Measurements from ENCODE around the gene CD101.

Gene CD101

DNA sequence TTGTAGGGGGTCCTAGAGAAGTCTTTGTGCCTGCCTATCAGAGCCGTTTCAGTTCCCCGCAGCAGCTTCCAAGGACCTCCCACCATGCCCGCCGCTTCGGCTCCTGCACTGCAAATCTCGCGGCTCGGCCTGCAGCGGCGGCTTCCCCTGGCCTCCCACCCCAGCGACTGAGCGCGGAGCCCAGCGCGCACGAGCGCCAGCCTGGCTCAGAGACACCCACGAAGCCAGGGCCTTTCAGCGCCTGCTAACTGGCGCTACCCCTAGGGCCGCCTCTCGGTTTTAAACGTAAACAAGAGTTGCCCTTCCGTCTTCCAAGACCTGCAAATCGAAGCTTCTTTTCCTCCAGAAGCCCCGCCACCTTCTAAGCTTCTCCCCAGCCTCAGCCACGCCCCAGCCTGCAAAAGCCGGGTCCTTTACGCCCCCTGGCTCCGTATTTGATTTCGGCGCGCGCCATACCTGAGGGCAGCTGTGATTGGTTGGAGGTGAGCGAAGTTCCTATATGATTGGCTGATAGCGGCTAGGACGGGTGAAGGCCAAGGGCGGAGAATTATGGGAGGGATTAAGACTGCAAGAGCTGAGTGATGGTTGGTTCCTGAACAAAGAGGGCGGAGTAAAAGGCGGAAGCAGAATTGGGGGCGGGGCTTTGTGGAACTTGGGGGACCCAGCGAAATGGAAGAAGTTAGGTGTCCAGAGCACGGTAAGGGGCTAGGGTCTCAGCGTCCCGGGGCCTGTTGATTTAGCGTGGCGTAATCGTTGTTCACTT lies 58.3 kb downstream of the CD101 start, which contains the start of gene TTF2:
Gene TTF2, plus strand, starts transcription at position 649 of the 763 bp plus-strand sequence. Its CDS starts 21 bp downstream, at position 670.
- FAIRE-seq, result peak; percentile 99

DNA sequence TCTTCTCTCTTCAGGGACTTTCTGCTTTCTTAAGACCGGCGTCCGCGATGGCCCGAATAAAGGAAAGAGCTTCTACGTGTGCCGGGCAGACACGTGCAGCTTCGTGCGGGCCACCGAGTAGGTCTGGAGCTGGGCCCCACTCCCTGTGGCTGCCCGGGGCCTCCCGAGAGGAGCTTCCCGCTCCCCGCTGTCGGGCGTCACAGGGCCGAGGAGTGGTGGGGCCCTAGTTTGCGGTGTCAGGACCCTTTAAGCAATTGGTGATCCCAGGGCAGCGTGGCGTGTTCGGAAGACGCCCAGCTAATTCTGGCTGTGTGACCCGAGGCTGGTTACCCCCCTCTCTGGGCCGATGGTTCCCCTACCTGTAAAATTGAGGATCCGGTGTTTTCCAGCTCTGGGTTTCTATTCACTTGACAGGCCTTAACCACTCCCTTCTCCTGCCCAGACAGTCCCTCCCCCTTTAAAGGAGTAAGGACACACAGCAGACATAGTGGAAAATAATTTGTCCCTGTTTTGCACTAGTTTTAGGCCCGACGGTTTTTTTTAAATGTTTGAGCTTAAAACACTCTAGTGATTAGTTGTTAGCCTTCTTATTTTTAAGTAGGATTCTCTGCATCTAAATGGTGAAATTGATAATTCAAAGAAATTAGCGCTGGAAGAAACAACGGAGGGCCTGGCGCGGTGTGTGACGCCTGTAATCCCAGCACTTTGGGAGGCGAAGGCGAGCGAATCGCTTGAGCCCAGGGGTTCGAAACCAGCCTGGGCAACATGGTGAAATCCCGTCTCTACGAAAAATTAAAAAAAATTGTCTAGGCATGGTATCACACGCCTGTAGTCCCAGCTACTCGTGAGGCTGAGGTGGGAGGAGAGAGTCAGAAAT lies 59.1 kb downstream of the CD101 start:
- no peak for FAIRE-seq

DNA sequence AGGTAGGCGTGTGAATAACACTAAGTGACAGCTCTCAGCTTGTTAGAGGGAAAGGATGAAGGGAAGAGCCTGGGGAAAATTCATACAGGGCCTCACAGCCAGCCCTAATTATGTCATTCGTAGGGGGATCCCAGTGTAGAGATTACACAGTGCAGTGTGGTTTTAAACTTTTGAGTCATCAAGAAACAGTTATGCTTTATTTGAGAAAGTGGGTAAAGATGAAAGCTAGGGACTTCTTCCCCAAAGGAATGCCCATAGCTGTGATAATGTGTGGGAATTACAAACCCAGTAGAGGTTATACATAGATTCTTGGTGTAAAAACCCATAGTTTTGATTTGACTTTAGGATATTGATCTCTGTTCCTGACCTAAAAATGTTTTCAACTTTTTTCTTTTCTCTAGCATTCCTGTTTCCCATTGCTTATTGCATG lies 60.4 kb downstream of the CD101 start:
- FAIRE-seq, result no peak

DNA sequence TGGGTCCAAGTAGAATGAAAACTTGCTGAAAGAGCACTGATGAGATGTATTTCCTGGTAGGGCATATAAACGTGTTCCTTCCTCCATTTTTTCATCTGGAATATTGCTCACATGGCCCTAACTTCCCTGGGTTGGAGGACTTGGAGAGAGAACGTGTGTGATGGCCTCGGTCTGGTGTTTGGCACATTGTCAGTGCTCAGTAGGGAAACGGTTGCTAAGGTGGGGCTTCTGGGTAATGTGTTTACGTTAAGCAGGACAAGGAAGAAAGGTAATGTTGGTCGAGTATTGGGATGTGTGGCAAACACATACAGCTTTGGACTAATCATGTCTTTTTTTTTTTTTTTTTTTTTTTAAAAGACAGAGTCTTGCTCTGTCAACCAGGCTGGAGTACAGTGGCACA lies 64.8 kb downstream of the CD101 start:
- FAIRE-seq, result no peak

- FAIRE-seq, result no peak
Observed at GRCh38 chr1:117067533-117068370, 66.2 kb downstream of the CD101 start.

DNA sequence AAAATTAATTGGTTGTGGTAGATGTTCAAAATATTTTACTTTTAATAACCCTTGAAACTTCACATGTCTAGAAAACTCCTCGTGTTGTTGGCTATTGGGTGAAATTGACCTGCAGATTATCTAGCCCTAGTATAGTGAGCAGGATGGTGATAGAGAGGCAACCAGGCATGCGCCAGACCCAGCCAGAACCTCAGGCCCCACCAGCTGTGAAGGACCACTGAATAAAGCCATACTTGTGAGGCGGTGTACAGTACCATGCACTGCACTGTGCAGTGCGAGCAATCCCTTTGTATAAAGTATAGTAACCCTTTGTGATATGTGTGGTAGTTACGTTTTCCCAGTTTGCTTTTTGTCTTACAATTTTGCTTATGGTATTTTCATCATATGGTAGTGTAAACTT lies 67.0 kb downstream of the CD101 start:
- FAIRE-seq, result no peak

DNA sequence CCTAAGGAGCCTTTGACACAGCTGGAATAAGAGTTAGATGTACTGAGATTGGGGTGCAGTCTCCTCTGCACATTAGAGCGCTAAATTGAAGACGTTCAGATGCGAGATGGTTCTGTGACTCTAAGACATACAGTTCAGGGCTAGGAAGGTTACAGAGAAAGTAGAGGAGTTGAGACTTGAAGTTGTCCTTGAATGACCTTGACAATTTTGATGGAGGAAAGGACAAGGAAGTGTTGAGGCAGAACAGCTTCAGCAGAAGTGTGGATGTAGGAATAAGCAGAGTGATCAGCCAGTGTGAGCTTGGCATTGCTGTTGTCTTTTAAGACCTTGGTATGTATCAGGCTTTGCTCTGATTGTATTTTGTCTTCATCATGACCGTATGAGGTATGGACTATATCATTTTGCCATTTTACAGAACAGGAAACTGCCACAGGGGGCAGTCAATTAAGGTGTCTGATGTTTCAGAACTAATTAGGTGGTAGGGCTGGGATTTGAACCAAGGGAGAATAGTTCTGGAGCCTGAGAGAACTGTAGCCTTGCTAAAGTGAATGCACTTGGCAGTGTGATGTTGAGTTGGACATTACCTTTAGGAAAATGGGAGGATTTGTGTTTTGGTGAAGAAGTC lies 67.8 kb downstream of the CD101 start:
- no peak for FAIRE-seq

DNA sequence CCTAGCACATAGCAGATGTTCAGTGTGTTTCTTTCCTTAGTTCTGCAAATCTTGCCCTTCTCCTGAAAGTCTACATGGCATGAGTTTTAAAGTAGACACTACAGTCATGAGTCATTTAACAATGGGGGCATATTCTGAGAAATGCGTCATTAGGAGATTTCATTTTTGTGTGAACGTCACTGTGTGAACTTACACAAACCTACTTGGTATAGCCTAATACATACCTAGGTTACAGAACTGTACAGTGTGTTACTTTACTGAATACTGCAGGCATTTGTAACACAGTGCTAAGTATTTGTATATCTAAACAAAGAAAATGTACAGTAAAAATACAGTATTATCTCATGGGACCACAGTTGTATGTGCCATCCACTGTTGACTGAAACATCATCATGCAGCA lies 68.6 kb downstream of the CD101 start:
- FAIRE-seq, result no peak

GRCh38 chr1:117076648-117077047 lies 75.1 kb downstream of the CD101 start:
- FAIRE-seq, result no peak

DNA sequence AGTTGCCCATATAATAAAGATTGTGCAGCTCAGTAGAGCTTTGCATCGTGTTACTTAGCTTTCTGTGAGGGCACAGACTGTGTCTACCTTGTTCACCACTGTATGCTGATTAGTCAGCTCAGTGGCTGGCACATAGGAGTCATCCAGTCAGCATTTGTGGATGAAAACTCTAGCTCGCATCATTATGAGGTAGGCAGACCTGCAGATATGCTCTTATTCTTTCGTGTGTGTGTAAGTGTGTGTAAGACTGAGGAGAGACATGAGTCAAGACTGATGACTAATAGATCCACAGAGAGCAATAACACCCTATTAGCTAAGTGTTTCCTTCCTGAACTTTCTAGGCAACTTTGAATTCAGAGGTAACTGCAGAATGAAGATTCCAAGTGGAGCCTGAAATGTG lies 75.7 kb downstream of the CD101 start:
- FAIRE-seq, result no peak

DNA sequence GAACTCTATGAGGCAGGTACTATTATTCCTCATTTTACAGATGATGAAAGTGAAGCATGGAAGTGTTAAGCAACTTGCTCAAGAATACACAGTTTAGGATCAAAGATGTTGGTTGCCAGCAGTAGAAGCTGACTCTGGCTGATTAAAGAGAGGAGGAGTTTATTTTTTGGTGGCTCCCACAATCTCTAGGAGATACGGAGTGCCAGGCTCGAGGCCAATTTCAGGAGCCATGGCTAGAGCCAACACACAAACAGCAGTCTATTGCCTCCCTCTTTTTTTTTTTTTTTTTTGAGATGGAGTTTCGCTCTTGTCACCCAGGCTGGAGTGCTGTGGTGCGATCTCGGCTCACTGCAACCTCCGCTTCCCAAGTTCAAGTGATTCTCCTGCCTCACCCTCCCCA lies 78.2 kb downstream of the CD101 start:
- FAIRE-seq, result no peak

DNA sequence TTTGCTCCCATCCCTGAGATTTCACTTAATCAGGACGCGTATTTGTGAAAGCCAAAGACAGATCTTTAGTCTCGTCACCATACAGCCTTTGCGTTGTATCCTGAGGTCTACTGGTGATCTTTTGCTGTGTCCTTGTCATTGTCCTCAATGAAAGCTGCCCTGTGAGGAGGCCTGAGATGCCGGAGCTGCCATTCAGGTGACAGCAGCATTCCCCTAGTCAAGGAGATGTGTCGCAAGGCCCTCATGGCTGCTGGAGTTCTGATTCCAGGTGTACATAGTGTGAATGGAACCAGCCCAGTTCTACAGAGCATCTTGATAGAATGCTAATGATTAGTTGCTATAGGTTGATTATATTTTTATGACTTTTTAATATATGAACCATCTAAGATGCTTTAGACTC lies 82.7 kb downstream of the CD101 start:
- FAIRE-seq, result no peak
